GM12878 (cell line): Measurements from ENCODE around the gene HMGXB3. TPM values are rescaled to one million over a fixed set of nuclear protein-coding genes. Genes with fewer than 3 reads are reported as not detected.

Experiments used
- ATAC-seq: fragments of 200-7000 bp; cut with Tn5 transposase; 3 replicates; pipeline ENCODE4 v1.9.1; 2020; ENCODE audit warnings: mild to moderate bottlenecking, moderate library complexity
- BruUV-seq: library from RNA; stranded (reverse); fragments of 400-500 nt; replicated peaks from 2 replicates; lab custom pipeline; 2021; lab: Mats Ljungman, UMichigan
- CTCF ChIA-PET: fragments of 300-600 bp; sonication (Branson Sonifier 250); formaldehyde crosslinking; extraction: SDS; loops from one replicate; lab custom pipeline; 2021; ENCODE audit warnings: inconsistent platforms; lab: Yijun Ruan, JAX
- POLR2A ChIA-PET: fragments of 350-600 bp; formaldehyde crosslinking; extraction: SDS; loops from one replicate; lab custom pipeline; 2021; ENCODE audit warnings: inconsistent platforms; lab: Charles Lee
- RAD21 ChIA-PET: fragments of 300-600 bp; sonication (Branson Sonifier 250); formaldehyde crosslinking; loops from one replicate; lab custom pipeline; 2023; ENCODE audit warnings: antibody characterized with exemption; ENCODE audit not compliant: unreplicated experiment; lab: Charles Lee
- SMC1A ChIA-PET: fragments of 300-600 bp; sonication (Branson Sonifier 250); formaldehyde crosslinking; loops from one replicate; lab custom pipeline; 2023; ENCODE audit not compliant: unreplicated experiment, uncharacterized antibody; lab: Charles Lee
- DNase-seq: peaks from one replicate; pipeline ENCODE4 v3.0.0-alpha.2; 2011; ENCODE audit warnings: low read depth, low spot score
- FAIRE-seq: peaks from 3 replicates; lab custom pipeline; 2011; peaks lifted over from hg19 to GRCh38; lab: Jason Lieb, UNC
- H2AFZ ChIP-seq: 2 replicates; pipeline ENCODE4 v1.6.0; 2011; ENCODE audit warnings: low read depth, low read length, control low read depth; ENCODE audit not compliant: control insufficient read depth
- H3K27ac ChIP-seq: 2 replicates; pipeline ENCODE4 v1.5.1; 2011; ENCODE audit warnings: control low read depth; ENCODE audit not compliant: control insufficient read depth, insufficient read depth
- H3K27me3 ChIP-seq, 2 experiments: replicated peaks in 1 of 2; 2 replicates each; pipeline versions ENCODE4 v1.6.0 to v1.6.1; 2011; ENCODE audit warnings: low read length in 1 of 2; ENCODE audit not compliant: control insufficient read depth in 2 of 2, insufficient read depth in 2 of 2
- H3K36me3 ChIP-seq, 2 experiments: 2 replicates each; pipeline ENCODE4 v1.5.1; 2011; ENCODE audit warnings: low read length in 1 of 2; ENCODE audit not compliant: control insufficient read depth in 2 of 2, insufficient read depth in 2 of 2
- H3K4me1 ChIP-seq: 2 replicates; pipeline ENCODE4 v1.6.1; 2011; ENCODE audit warnings: mild to moderate bottlenecking, low read length, moderate library complexity, mixed read lengths; ENCODE audit not compliant: control insufficient read depth, insufficient read depth
- H3K4me2 ChIP-seq: 2 replicates; pipeline ENCODE4 v1.6.0; 2011; ENCODE audit warnings: control low read depth; ENCODE audit not compliant: control insufficient read depth, insufficient read depth
- H3K4me3 ChIP-seq: fragments of 200-600 bp; sonication (generic); 2 replicates; pipeline ENCODE4 v1.5.1; 2016
- H3K79me2 ChIP-seq: 2 replicates; pipeline ENCODE4 v1.6.0; 2011; ENCODE audit warnings: low read length; ENCODE audit not compliant: control insufficient read depth, insufficient read depth
- H3K9ac ChIP-seq: 2 replicates; pipeline ENCODE4 v1.8.0; 2011; ENCODE audit warnings: low read length, control low read depth, mixed read lengths; ENCODE audit not compliant: control insufficient read depth, insufficient read depth
- H3K9me3 ChIP-seq: replicated peaks from 3 replicates; pipeline ENCODE4 v1.5.1; 2011; ENCODE audit warnings: mild to moderate bottlenecking, low read length; ENCODE audit not compliant: control insufficient read depth, insufficient read depth
- H4K20me1 ChIP-seq: 2 replicates; pipeline ENCODE4 v1.6.0; 2011; ENCODE audit not compliant: control insufficient read depth, insufficient read depth
- BACH1 ChIP-seq: fragments of 450-650 bp; IDR thresholded peaks from 2 replicates; pipeline ENCODE4 v1.6.1; 2017; ENCODE audit warnings: mild to moderate bottlenecking, borderline replicate concordance
- BHLHE40 ChIP-seq, 2 experiments: fragments of 450-650 bp in 1 of 2; IDR thresholded peaks; 2 replicates each; pipeline ENCODE4 v1.6.1; 2011 to 2017; ENCODE audit warnings: low read depth in 2 of 2, borderline replicate concordance in 1 of 2, improper control_type of control experiment in 1 of 2, low read length in 1 of 2, mild to moderate bottlenecking in 1 of 2
- CTCF ChIP-seq, 3 experiments: IDR thresholded peaks in 2 of 3; conservative IDR thresholded peaks in 1 of 3; 2 replicates each; pipeline ENCODE4 v1.5.1; 2011; ENCODE audit warnings: low read depth in 3 of 3, low read length in 3 of 3, mild to moderate bottlenecking in 3 of 3, control low read depth in 2 of 3, moderate library complexity in 2 of 3, inconsistent platforms in 1 of 3, mixed read lengths in 1 of 3; ENCODE audit not compliant: control insufficient read depth in 2 of 3, insufficient read depth in 1 of 3; ENCODE audit errors: extremely low read depth in 1 of 3
- EGR1 ChIP-seq, 2 experiments: IDR thresholded peaks; 1 replicate in 1 of 2; 2 replicates in 1 of 2; pipeline ENCODE4 v1.6.1; 2011 to 2012; ENCODE audit warnings: low read depth in 2 of 2, low read length in 2 of 2, borderline replicate concordance in 1 of 2, mild to moderate bottlenecking in 1 of 2, moderate library complexity in 1 of 2
- GATAD2B ChIP-seq: fragments of 450-650 bp; conservative IDR thresholded peaks from 2 replicates; pipeline ENCODE4 v1.6.1; 2017; ENCODE audit warnings: low read depth, mild to moderate bottlenecking, moderate library complexity
- IKZF1 ChIP-seq: fragments of 450-650 bp; conservative IDR thresholded peaks from 2 replicates; pipeline ENCODE4 v1.6.1; 2017; ENCODE audit warnings: antibody characterized with exemption, mild to moderate bottlenecking
- IRF3 ChIP-seq: fragments of 450-650 bp; IDR thresholded peaks from 2 replicates; pipeline ENCODE4 v1.6.1; 2014; ENCODE audit warnings: mild to moderate bottlenecking
- IRF4 ChIP-seq: IDR thresholded peaks from 2 replicates; pipeline ENCODE4 v1.6.1; 2011; ENCODE audit warnings: low read depth, low read length
- LARP7 ChIP-seq: fragments of 450-650 bp; IDR thresholded peaks from 2 replicates; pipeline ENCODE4 v1.6.1; 2017; ENCODE audit warnings: mild to moderate bottlenecking
- NFYB ChIP-seq: IDR thresholded peaks from 2 replicates; pipeline ENCODE4 v1.6.1; 2011; ENCODE audit warnings: low read depth, mild to moderate bottlenecking, low read length, improper control_type of control experiment, moderate library complexity; ENCODE audit not compliant: insufficient read depth
- NRF1 ChIP-seq: conservative IDR thresholded peaks from 2 replicates; pipeline ENCODE4 v1.6.1; 2011; ENCODE audit warnings: mild to moderate bottlenecking, low read depth, low read length, improper control_type of control experiment
- RAD21 ChIP-seq: IDR thresholded peaks from 2 replicates; pipeline ENCODE4 v1.6.1; 2011; ENCODE audit warnings: mild to moderate bottlenecking, low read depth, low read length, moderate library complexity; ENCODE audit not compliant: insufficient read depth
- SMC3 ChIP-seq: IDR thresholded peaks from 2 replicates; pipeline ENCODE4 v1.6.1; 2011; ENCODE audit warnings: low read length, improper control_type of control experiment, borderline replicate concordance
- TBL1XR1 ChIP-seq: IDR thresholded peaks from 2 replicates; pipeline ENCODE4 v1.6.1; 2012; ENCODE audit warnings: low read depth, low read length, improper control_type of control experiment
- TCF12 ChIP-seq: IDR thresholded peaks from 2 replicates; pipeline ENCODE4 v1.6.1; 2011; ENCODE audit warnings: low read depth, mild to moderate bottlenecking, low read length
- TCF7 ChIP-seq: IDR thresholded peaks from 2 replicates; pipeline ENCODE4 v1.6.1; 2014; ENCODE audit warnings: antibody characterized with exemption, borderline replicate concordance
- YY1 ChIP-seq: IDR thresholded peaks from 2 replicates; pipeline ENCODE4 v1.6.1; 2011; ENCODE audit warnings: low read depth, mild to moderate bottlenecking, low read length
- ZSCAN29 ChIP-seq: fragments of 450-650 bp; IDR thresholded peaks from 2 replicates; pipeline ENCODE4 v1.6.1; 2017; ENCODE audit warnings: mild to moderate bottlenecking, moderate library complexity
- WGBS: methylation state at CpG from one replicate; pipeline ENCODE4 v1.1.6; 2016; ENCODE audit warnings: low lambda C conversion rate; ENCODE audit not compliant: insufficient replicate concordance, insufficient coverage; ENCODE audit errors: missing lambda C conversion rate; 5-methylcytosine and 5-hydroxymethylcytosine counted together
- in situ Hi-C: fragments of 300-500 bp; cut with MboI; formaldehyde crosslinking; loops from 9 replicates; pipeline ENCODE4 v1.14.3; 2018; ENCODE audit warnings: mixed read lengths
- intact Hi-C: fragments of 100-400 bp; cut with micrococcal nuclease; formaldehyde crosslinking; loops from one replicate; pipeline ENCODE4 v1.14.2; 2022; ENCODE audit not compliant: unreplicated experiment
- polyA plus RNA-seq, 11 experiments: library from polyadenylated mRNA; depleted of rRNA in 4 of 11; unstranded in 6 of 11; stranded (reverse) in 5 of 11; fragments of >200 nt; fragmentation: Nextera tagmentation in 4 of 11; fragmentation: Illumina TruSeq in 1 of 11; extraction: Ambion mirVana in 4 of 11; extraction: Trizol in 1 of 11; gene quantifications; 1 replicate in 1 of 11; 2 replicates in 10 of 11; pipeline versions ENCODE4 v1.2.1 to v1.2.3, GENCODE V29; 2011 to 2016; ENCODE audit warnings: inconsistent platforms in 2 of 11, missing spikeins in 2 of 11, low read depth in 1 of 11
- total RNA-seq, 4 experiments: library from RNA; depleted of rRNA in 3 of 4; stranded (reverse); fragments of >200 nt in 3 of 4; fragmentation: Illumina TruSeq in 1 of 4; extraction: Trizol in 1 of 4; gene quantifications; 2 replicates each; pipeline versions ENCODE4 v1.2.1 to v1.2.3, GENCODE V29; 2013 to 2021

Gene HMGXB3
- total and polyA plus RNA-seq, 10 of the 15 experiments (the other 5 are each of a cell fraction or from before 2014, with no cell fraction given), result 1.00 to 42.2 (median 28.1) TPM

GRCh38 chr5:149990518-149991376 lies 9.8 kb upstream of the HMGXB3 start:
- SMC1A ChIA-PET, result interaction anchor here (0.6 to 3.9 kb wide), 28 partner anchors 9 to 367 kb away, joined by 3 to 45 read pairs (median 4); no protein-coding TSS in a partner anchor
- peak; percentile 26 for DNase-seq
- Histone ChIP-seq H3K79me2 (no peaks in the 10 kb centered on the region), H4K20me1 (no peaks in the 10 kb centered on the region), H3K9ac (no peak overlapping the region), H3K27ac (no peak overlapping the region), H3K4me1 (no peaks in the 10 kb centered on the region), H3K4me3 (no peak overlapping the region), H3K27me3 (no peaks in the 10 kb centered on the region), H3K36me3 (no peaks in the 10 kb centered on the region), H2AFZ (no peak overlapping the region), H3K4me2 (no peak overlapping the region), H3K9me3 (no peaks in the 10 kb centered on the region)
- TF ChIP-seq YY1 (peak; percentile 62), TCF12 (no peak), GATAD2B (no peak), BACH1 (no peak), TCF7 (0 out of 2 replicates have a peak, but pooled peaks have one; percentile 11), ZSCAN29 (no peak), BHLHE40 (IDR thresholded peaks at IDR 0.05; ENCODE audit: borderline replicate concordance in 1 of 2, low read depth in 2 of 2, low read length in 1 of 2) (no peak), IRF3 (no peak), SMC3 (peak; percentile 93), IKZF1 (no peak), CTCF (IDR thresholded peaks at IDR 0.05 in 2 of 3, conservative IDR thresholded peaks at IDR 0.05 in 1 of 3; ENCODE audit: control insufficient read depth in 2 of 3, extremely low read depth in 1 of 3, insufficient read depth in 1 of 3, low read depth in 3 of 3, low read length in 3 of 3) (peak; percentile 86 to 96 (median 92); a peak in 5 of 6 replicates), IRF4 (no peak), LARP7 (no peak), EGR1 (IDR thresholded peaks at IDR 0.05; ENCODE audit: borderline replicate concordance in 1 of 2, low read depth in 2 of 2, low read length in 2 of 2) (no peak), RAD21 (peak; percentile 99), TBL1XR1 (no peak), NRF1 (no peak), NFYB (no peak)
- FAIRE-seq, result peak; percentile 27
- intact Hi-C loops, result loop anchor here (1.0 to 5.0 kb wide), 3 partner anchors 138 to 354 kb away; no protein-coding TSS in a partner anchor
- WGBS, result 71% methylated on average over 4 of the region's 4 CpGs
- no TSS peak for BruUV-seq
- peak; percentile 95 for ATAC-seq
- RAD21 ChIA-PET, result interaction anchor here (0.6 to 2.7 kb wide), 24 partner anchors 9 to 373 kb away, joined by 3 to 24 read pairs (median 4); partner anchors contain the start of genes HMGXB3, SLC26A2 and TIGD6
- in situ Hi-C loops, result no loop called here
- POLR2A ChIA-PET, result interaction anchor here (0.6 to 0.8 kb wide), 2 partner anchors 10 to 354 kb away, joined by 3 to 4 read pairs; partner anchors contain the start of genes HMGXB3 and TIGD6
- CTCF ChIA-PET, result interaction anchor here (0.6 to 5.3 kb wide), 44 partner anchors 8 to 413 kb away, joined by 3 to 132 read pairs (median 4); partner anchors contain the start of genes CSF1R, HMGXB3, SLC26A2 and TIGD6
